GM15510 (cell line): Measurements from ENCODE around the gene SPOCD1.

Experiments used
- POLR2A ChIP-seq: IDR thresholded peaks from 3 replicates; pipeline ENCODE4 v1.6.1; 2011; ENCODE audit warnings: borderline replicate concordance; ENCODE audit not compliant: insufficient read length; ENCODE audit errors: extremely low read depth

The SPOCD1 gene

DNA sequence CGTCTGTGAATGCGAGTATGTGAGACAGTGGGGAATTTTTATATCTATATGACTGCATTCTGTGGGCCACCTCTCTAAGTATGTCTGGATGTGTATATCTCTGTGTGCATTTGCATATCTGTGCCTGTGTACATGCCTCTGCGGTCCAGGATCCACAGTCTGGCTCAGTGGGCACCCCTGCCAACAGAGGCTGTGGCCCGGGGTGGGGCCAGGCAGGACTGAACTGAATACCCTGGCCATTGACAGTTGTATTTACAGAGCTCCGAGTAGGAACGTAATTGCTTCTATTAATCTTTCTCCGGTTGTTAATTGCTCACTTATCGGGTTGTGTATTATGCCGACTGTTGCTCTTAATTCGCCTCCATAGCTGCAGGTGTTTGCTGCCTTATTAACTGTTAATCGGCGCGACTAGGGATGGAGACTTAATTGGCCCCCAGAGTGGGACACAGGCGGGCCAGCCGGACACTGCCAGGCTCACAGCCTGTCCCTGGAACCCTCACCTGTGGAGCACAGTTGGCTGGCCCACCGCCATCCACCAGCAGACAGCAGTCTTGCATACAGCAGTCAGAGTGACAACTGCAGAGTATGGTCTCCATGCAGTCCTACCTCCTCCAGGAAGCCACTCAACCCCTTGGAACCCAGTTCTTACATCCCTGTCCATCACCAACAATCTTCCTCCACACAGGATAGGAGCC is 29.3 kb downstream of the SPOCD1 start:
- TF ChIP-seq POLR2A, result no peak

DNA sequence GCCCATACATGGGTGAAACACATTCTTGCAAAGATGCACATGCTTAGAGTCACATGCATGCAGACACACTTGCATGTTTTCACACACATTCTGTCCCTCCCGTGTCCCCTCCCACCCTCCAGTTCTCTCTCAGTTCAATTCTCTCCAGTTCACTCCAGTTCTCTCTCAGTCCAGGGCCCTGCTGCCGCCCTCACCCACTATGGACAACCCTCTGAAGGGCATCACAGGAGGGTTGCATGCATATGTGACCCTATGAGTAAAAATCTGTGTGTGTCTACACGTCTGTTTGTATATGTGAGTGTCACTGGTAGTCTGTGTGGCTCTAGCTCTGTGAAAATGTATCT is 29.9 kb downstream of the SPOCD1 start:
- TF ChIP-seq POLR2A, result no peak

DNA sequence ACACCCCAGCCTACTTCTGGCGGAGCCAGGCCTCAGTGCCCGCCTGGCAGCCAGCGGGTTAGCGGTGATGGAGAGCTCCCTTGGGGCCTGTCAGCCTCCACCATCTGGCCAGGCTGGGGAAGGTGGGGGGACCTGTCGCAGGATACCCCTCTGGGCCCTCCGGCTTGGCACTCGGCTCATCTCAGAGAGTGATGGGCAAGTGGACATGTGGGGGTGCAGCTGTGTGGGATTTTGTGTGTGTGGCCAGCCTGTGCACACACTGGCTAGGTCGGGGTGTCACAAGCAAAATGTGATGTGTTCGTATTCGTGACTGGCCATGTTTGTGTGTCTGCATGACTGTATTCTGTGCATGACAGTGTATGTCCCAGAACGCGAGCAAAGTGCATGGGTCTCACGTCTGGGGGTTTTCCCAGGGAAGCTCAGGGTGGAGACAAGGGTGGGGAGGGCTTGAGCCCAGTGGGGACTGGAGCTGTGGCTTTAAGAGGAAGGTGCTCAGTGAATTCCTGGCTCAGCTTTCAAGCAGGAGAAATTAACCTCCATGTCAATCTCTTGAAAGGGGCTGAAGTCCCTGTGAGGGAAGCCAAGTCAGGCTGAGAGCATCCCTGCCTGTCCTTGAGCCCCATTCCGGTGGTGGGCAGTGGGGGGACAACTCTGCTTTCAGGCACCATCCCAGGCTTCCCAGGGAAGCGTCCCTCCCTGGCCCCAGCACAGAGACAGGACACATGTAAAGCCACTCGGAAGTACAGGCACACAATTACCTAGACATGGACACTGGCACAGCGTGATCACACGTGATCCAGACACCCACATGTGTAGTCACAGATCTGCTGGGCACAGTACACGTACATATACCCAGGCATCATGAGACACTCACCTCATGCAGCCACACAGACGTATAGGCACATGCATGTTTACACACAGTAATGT is 30.5 kb downstream of the SPOCD1 start:
- no peak for TF ChIP-seq POLR2A

DNA sequence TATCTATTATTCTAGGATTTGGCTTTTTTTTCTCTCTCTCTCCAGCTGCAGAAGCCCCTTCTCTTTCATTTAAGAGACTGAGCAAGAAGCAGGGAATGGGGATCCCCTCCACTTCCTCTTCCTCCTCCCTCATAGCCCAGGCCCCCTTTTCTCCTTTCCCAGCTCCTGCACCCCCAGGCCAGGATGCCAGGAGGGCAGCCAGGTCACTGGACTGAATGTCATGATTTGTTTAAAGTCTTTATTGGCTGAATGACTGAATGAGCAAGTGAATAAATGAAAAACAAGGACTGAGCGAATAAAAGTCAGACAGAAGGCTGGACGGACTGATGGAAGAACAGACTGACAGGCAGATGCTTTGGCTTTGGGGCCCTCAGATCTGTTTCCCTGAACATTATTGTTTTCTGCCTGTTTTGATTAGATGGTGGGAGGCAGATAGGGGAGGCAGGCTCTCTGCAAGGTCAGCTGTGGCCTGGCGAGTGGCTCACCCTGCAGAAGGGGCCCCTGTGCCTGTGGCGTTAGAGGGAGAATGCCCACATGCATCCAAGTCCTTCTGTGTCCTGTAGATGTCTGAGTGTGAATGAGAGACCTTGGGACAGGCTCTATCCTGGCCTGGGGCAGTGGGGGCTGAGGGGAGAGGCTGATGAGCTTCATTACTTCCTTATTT is 31.3 kb downstream of the SPOCD1 start:
- no peak for TF ChIP-seq POLR2A

DNA sequence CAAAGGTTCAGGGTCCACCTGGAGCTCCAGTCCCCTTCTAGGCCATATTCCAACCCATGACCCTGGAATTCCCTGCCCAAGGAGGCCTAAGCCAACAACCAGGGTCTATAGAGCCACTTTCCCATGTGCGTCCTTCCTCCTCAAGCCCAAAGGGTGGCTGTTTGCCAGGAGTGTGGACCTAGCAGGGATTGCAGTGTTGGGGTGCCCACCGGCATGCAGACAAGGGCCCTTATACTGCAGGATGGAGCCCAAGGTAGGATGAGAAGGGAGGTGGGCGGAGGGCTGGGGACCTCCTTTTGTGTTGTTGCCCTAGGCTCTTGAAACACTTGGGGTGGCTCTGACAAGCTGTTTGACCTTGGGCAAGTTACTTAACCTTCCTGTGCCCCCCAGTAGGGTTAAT is 32.0 kb downstream of the SPOCD1 start:
- TF ChIP-seq POLR2A, result no peak

DNA sequence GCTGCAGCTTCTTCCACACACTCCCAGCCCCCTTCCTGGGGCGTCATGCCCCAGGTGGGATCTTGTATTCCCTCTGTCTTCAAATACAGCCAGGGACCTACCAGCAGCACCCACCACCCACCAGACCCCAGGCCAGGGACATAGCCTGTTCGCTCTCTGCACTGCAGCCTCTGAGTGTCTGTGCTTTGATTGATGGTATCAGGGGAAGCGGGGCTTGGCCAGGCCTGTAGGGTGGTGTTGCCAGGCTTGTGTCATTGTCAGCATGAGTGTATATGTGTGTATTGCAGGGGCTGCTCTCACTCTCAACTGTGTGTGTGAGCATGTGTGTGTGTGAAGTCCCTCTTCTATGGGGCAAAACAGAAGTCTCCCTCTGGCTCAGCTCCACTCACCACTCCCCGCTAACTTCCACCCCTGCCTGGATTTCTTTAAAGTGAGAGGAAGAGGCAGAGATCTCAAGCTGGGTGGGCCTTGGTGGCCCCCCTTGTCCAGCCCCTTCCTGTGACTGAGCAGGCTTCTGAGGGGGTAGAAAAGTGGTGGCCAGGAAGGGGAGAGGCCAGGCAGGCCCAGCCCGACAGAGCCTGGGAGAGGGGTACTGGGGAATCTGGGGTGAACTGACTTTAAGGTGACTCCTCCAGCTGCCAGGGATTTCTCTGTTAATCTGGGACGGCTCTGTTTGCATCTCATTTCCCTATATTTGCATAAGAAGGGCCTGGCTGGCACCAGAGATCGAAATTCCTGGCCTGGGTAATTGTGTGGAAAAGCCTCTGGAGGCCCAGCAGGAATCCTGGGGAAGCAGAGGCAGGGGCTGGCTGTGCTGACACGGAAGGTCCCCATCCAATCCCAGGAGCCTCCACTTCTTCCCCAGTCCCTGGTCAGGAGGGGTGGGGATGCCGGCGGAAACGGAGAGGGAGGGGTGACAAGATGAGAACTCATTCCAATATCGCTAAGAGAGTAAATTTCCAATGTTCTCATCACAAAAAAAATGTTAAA is 33.1 kb downstream of the SPOCD1 start:
- no peak for TF ChIP-seq POLR2A

DNA sequence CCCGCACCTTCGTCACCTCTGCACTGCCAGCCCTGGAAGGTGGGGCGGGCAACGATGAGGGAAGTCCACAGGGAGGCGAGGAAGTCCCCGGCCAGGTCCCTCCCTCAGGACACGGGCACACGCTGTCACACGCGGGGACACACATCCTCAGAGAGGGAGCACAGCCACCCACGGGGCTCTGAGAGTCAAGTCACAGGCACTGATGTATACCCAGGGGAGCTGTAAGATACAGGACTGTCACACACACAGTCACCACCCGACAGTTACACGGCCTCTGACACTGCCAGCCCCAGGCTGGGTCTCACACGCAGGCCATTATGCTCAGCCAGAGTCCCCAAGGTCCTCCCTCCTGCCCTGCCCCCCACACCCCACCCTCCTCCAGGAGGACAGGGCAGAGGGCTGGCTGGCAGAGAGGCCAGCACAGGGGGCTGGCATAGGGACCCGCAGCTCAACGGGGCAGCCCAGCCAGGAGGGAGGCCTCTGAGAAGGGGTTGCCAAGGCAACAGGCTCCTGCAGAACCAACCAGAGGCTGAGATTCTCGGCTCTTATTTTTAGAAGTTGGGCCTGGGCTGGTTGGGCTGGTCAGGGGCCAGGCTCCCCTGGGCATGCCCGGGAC is 34.0 kb downstream of the SPOCD1 start:
- no peak for TF ChIP-seq POLR2A

DNA sequence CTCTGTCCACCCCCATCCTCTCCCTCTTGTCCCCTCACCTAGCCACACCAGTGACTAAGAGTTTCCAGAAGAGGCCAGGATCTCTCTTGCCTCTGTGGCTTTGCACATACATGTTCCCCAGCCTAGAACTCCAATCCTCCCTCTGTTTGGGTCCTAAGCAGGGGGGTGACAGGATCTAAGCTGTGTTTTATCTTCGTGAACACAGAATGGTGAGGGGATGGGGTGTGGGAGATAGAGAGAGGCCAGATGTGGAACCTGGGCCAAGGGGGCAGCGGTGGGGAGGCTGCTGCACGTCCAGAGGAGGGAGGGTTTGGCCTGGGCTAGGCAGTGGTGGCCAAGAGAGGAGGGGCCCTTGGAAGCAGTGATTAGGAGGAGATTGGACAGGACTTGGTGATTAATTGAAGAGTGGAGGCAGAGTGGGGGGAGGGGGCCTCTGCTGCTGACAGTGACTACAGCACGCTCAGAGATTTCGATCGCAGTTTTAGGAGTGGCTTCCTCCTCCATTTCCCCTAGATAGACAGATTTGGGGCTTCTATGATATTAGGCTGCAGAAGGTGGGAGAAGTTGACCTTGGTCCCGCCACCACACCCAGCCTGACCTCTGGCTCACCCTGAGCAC is 34.6 kb downstream of the SPOCD1 start:
- no peak for TF ChIP-seq POLR2A

DNA sequence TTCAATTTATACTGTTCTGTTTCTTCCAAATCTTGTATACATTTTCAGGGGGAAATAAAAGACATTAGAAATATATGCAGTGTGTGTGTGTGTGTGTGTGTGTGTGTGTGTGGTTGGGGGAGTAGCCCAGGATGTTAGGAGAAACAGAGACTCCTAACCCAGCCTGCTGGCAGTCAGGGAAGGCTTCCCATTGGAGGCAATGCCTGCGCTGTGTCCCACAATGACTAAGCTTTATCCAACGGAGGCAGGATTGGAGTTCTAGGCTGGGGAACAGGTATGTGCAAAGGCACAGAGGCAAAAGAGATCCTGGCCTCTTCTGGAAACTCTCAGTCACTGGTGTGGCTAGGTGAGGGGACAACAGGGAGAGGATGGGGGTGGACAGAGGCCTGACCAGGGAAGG is 35.2 kb downstream of the SPOCD1 start:
- no peak for TF ChIP-seq POLR2A

DNA sequence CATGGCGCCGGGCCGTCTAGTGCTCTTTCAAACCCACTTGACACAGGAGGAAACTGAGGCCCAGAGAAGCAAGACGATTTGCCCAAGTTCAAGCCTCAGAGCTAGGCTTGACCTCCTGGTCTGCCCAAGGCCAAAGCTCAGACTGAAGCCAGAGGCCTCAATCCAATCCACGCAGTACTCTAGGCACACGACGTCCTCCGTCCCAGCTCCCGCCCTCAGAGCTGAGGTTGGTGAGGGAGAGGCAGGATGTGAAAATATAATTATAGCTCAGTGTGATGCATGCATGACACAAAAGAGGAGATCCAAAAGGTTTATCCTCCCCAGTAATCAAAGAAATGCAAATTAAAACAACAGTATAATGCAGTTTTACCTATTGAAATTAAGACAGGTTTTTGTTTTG is 36.1 kb downstream of the SPOCD1 start:
- TF ChIP-seq POLR2A, result no peak

DNA sequence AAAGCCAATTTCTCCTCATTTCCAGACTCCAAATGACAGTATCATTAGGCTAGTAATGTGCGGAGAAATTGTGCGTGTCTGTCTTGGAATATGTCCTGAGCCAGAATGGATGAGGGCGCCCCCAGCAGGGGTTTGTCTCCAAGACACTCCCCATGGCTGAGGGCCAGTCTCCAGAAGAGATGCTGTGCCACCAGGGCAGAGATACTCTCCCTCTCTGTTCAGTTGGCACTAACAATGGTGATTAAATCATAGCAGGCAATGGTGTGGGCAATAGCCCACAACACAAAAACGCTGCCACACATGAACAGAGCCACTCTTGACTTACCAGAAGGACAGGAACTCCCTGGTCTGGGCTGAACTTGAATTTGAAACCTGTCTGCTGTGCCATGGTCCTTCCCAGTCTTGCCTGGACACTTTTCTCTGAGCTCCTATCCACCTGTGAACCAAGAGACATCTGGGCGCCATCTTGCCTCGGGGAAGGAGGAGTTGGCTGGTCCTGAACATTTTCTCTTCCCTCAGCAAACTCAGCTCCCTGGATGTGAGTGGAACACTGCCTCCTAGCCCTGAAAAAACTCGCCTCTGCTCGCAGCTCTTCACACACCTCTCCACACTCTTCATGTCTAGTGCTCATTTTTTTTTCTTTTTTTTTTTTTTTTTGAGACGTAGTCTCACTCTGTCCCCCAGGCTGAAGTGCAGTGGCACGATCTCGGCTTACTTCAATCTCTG is 36.9 kb downstream of the SPOCD1 start:
- TF ChIP-seq POLR2A, result no peak

DNA sequence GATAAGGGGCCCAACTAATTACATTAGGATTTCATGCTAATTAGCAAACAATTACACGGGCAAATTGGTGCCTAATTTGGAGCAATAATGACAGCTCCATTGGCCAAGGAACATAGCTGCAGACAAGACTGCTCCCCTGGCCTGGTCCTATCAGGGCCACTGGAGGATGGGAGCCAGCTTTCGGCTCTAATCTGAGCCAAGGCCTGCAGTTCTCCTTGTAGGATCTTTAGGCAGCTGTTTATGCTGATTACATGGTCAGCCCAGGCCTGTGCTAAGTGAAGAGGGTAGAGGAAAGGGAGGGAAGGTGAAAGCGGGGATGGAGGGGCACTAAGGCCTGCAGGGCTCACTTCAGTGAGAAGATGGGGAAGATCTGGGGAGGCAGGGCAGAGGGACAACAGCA is 39.3 kb downstream of the SPOCD1 start:
- TF ChIP-seq POLR2A, result no peak

DNA sequence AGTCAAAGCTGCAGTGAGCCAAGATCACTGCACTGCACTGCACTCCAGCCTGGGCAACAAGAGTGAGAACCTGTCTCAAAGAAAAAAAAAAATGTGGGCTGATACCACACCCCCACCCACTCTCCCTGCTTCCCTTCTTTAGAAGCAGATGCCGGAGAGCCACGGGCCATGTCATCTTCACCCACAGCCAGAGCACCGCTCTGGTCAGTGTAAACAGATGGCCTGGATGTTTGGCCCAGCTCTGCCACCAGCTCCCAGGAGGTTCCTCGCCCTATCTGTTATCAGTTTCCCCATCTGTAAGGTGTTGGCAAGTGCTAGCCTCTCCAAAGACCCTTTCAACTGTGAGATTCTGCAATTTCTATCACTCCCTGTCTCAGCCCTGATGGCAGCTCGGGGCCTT is 39.8 kb downstream of the SPOCD1 start:
- no peak for TF ChIP-seq POLR2A
